Measurements from ENCODE around the gene CBL. TPM values are rescaled to one million over a fixed set of nuclear protein-coding genes. Genes with fewer than 3 reads are reported as not detected.

The CBL gene
- total and polyA plus RNA-seq, 2 experiments from 2014 or later, result 31.6 to 67.6 TPM

GRCh38 chr11:119347940-119348605 is 141.9 kb downstream of the CBL start:
- no peaks in the 10 kb centered on the region for H3F3A ChIP-seq (replicated peaks; ENCODE audit: low read depth)
- H3K36me3 ChIP-seq (ENCODE audit: insufficient read depth), result no peaks in the 10 kb centered on the region
- no peaks in the 10 kb centered on the region; the same call in 2 of the 3 replicates for H3K36me3 Mint-ChIP-seq (ENCODE audit: low read depth)
- H3K4me2 ChIP-seq, result no peak overlapping the region
- H4K20me1 ChIP-seq (replicated peaks; ENCODE audit: insufficient read depth), result no peaks in the 10 kb centered on the region
- H3K4me1 ChIP-seq (ENCODE audit: insufficient read depth), result no peaks in the 10 kb centered on the region
- H3K4me3 ChIP-seq, result no peak overlapping the region
- H3K4me1 Mint-ChIP-seq, result peaks cover 10% of the 10 kb centered on the region
- H3K4me3 Mint-ChIP-seq, result no peak overlapping the region
- no peak overlapping the region for H3K27ac ChIP-seq (ENCODE audit: low read depth)
- H3K27ac Mint-ChIP-seq, result no peak overlapping the region
- no peaks in the 10 kb centered on the region for H3K9me2 ChIP-seq (ENCODE audit: insufficient read depth)
- 0 out of 2 replicates have a peak, but pooled peaks cover 3% of the 10 kb centered on the region for H3K27me3 ChIP-seq (ENCODE audit: insufficient read depth)
- DNase-seq (ENCODE audit: low spot score) (no peak), ATAC-seq (no peak)
- peaks cover 15% of the 10 kb centered on the region for H3K27me3 Mint-ChIP-seq (ENCODE audit: insufficient read depth, low read depth, poor library complexity)
- no peaks in the 10 kb centered on the region for H3K9me3 Mint-ChIP-seq
- H3K79me2 ChIP-seq (replicated peaks; ENCODE audit: insufficient read depth), result no peaks in the 10 kb centered on the region
- no peak for TF ChIP-seq STAT1 (IDR thresholded peaks at IDR 0.05; ENCODE audit: unreplicated experiment)
- no peak for TF ChIP-seq NANOG (IDR thresholded peaks at IDR 0.05; ENCODE audit: borderline replicate concordance)
- no peak for TF ChIP-seq POLR2AphosphoS5 (IDR thresholded peaks at IDR 0.05; ENCODE audit: low read depth)
- no peak for TF ChIP-seq ZNF114 (CRISPR knock-in tag; IDR thresholded peaks at IDR 0.05)
- TF ChIP-seq EZH2 (IDR thresholded peaks at IDR 0.05; ENCODE audit: low read depth, unreplicated experiment), result no peak
- no peak for TF ChIP-seq ETS1 (IDR thresholded peaks at IDR 0.05)
- no peak for TF ChIP-seq ZNF462 (CRISPR knock-in tag; IDR thresholded peaks at IDR 0.05)
- TF ChIP-seq ZNF331 (CRISPR knock-in tag; IDR thresholded peaks at IDR 0.05; ENCODE audit: low read depth), result no peak
- no peak for TF ChIP-seq CTCF (conservative IDR thresholded peaks at IDR 0.05; ENCODE audit: low read depth in 2 of 2)
- TF ChIP-seq CREB1 (CRISPR knock-in tag; IDR thresholded peaks at IDR 0.05; ENCODE audit: low read depth), result no peak
- no peak for TF ChIP-seq JUNB (IDR thresholded peaks at IDR 0.05; ENCODE audit: unreplicated experiment)
- TF ChIP-seq EZH2phosphoT487 (IDR thresholded peaks at IDR 0.05; ENCODE audit: unreplicated experiment), result no peak
- TF ChIP-seq REST (IDR thresholded peaks at IDR 0.05; ENCODE audit: unreplicated experiment), result no peak
- H2AFZ ChIP-seq, result no peak overlapping the region

Data from GM23338 (cell line).